CD4-positive, CD25-positive, alpha-beta regulatory T cell (primary cell): ENCODE results near the gene ADSS1. TPM values are rescaled to one million over a fixed set of nuclear protein-coding genes. Genes with fewer than 3 reads are reported as not detected.

Experiments used
- ATAC-seq, 2 donors: fragments of 150-1000 bp; cut with Tn5 transposase; one replicate each; pipeline ENCODE4 v1.10.0; 2021; ENCODE audit warnings: low read depth in 2 of 2, moderate number of reproducible peaks in 2 of 2, moderate library complexity in 1 of 2
- DNase-seq, 3 donors: peaks; one replicate each; pipeline versions ENCODE4 v3.0.0 to v3.0.0-alpha.2; 2012 to 2022; ENCODE audit warnings: mixed read lengths in 1 of 3
- H3K27ac ChIP-seq: one replicate; pipeline ENCODE4 v1.7.0; 2013; ENCODE audit warnings: mild to moderate bottlenecking, low read length; ENCODE audit not compliant: insufficient read depth, poor library complexity, severe bottlenecking
- H3K27me3 ChIP-seq: one replicate; pipeline ENCODE4 v1.7.0; 2013; ENCODE audit warnings: low read length; ENCODE audit not compliant: control insufficient read depth, insufficient read depth
- H3K36me3 ChIP-seq: one replicate; pipeline ENCODE4 v1.7.0; 2013; ENCODE audit warnings: mild to moderate bottlenecking, low read length, moderate library complexity; ENCODE audit not compliant: control insufficient read depth, insufficient read depth
- H3K4me1 ChIP-seq: 2 replicates; pipeline ENCODE4 v1.7.0; 2013; ENCODE audit warnings: mild to moderate bottlenecking, low read length; ENCODE audit not compliant: insufficient read depth, control insufficient read depth, poor library complexity, severe bottlenecking
- H3K4me3 ChIP-seq: one replicate; pipeline ENCODE4 v1.7.0; 2013; ENCODE audit warnings: low read depth, mild to moderate bottlenecking, low read length, moderate library complexity
- H3K9me3 ChIP-seq, 2 experiments: 1 replicate in 1 of 2; 2 replicates in 1 of 2; pipeline ENCODE4 v1.7.0; 2013; ENCODE audit warnings: low read length in 2 of 2, mild to moderate bottlenecking in 1 of 2, moderate library complexity in 1 of 2; ENCODE audit not compliant: control insufficient read depth in 2 of 2
- H3K27ac Mint-ChIP-seq, 3 donors: one replicate each; pipeline ENCODE4 v1.8.0; 2020 to 2022; ENCODE audit warnings: mild to moderate bottlenecking in 3 of 3, mixed read lengths in 3 of 3, moderate library complexity in 2 of 3
- H3K27me3 Mint-ChIP-seq: one replicate; pipeline ENCODE4 v1.8.0; 2022; ENCODE audit warnings: mild to moderate bottlenecking, mixed read lengths
- H3K36me3 Mint-ChIP-seq: one replicate; pipeline ENCODE4 v1.8.0; 2020; ENCODE audit warnings: mixed read lengths
- H3K4me1 Mint-ChIP-seq, 4 donors: one replicate each; pipeline ENCODE4 v1.8.0; 2020 to 2022; ENCODE audit warnings: mixed read lengths in 4 of 4, mild to moderate bottlenecking in 1 of 4
- H3K4me3 Mint-ChIP-seq, 4 donors: one replicate each; pipeline ENCODE4 v1.8.0; 2020 to 2022; ENCODE audit warnings: mild to moderate bottlenecking in 4 of 4, mixed read lengths in 4 of 4, moderate library complexity in 3 of 4
- H3K9me3 Mint-ChIP-seq, 7 donors: one replicate each; pipeline ENCODE4 v1.8.0; 2020 to 2022; ENCODE audit warnings: mixed read lengths in 7 of 7, mild to moderate bottlenecking in 3 of 7, moderate library complexity in 2 of 7
- polyA plus RNA-seq, 4 donors: library from polyadenylated mRNA; unstranded; fragments of 300-500 nt; fragmentation: Illumina TruSeq; gene quantifications; one replicate each; pipeline ENCODE4 v1.2.3, GENCODE V29; 2021
- total RNA-seq: library from RNA; stranded (reverse); gene quantifications from one replicate; pipeline ENCODE4 v1.2.3, GENCODE V29; 2022

Gene ADSS1
- total and polyA plus RNA-seq, 5 donors from 2014 or later = 0.10 to 1.9 (median 1.4) TPM

- Histone ChIP-seq H3K36me3 (no peaks in the 10 kb centered on the region), H3K4me3 (no peak overlapping the region), H3K4me1 (peaks cover 66% of the 10 kb centered on the region), H3K27ac (peak overlapping the region; percentile 79), H3K9me3 (no peaks in the 10 kb centered on the region), H3K27me3 (no peaks in the 10 kb centered on the region)
- H3K4me1 Mint-ChIP-seq = peaks cover 0 to 72% (median 17%) of the 10 kb centered on the region in 4 donors
- H3K27ac Mint-ChIP-seq = peak overlapping the region; percentile 81 to 99 (median 96)
- no peak for ATAC-seq
- no peaks in the 10 kb centered on the region for H3K36me3 Mint-ChIP-seq
- DNase-seq = no peak
- H3K27me3 Mint-ChIP-seq = no peaks in the 10 kb centered on the region
- H3K9me3 Mint-ChIP-seq = no peaks in the 10 kb centered on the region
- H3K4me3 Mint-ChIP-seq = peak overlapping the region; percentile 32 to 82 (median 62)
These were observed 29.5 kb upstream of the ADSS1 start for GRCh38 chr14:104694475-104694950.

- no peak overlapping the region for H3K4me3 ChIP-seq
- H3K27ac Mint-ChIP-seq = peak overlapping the region; percentile 81 to 99 (median 96)
These were observed 28.9 kb upstream of the ADSS1 start for GRCh38 chr14:104694991-104695659.

GRCh38 chr14:104695660-104696000 is 28.4 kb upstream of the ADSS1 start:
- DNase-seq (no peak), ATAC-seq (no peak)
- H3K4me3 Mint-ChIP-seq = peak overlapping the region; percentile 63 to 82 (median 72)
- no peaks in the 10 kb centered on the region for H3K27me3 Mint-ChIP-seq
- peak overlapping the region; percentile 79 for H3K27ac ChIP-seq
- peaks cover 58% of the 10 kb centered on the region for H3K4me1 ChIP-seq
- H3K36me3 ChIP-seq = no peaks in the 10 kb centered on the region
- H3K27ac Mint-ChIP-seq = peak overlapping the region; percentile 81 to 99 (median 96)
- H3K9me3 Mint-ChIP-seq = no peaks in the 10 kb centered on the region
- no peaks in the 10 kb centered on the region for H3K36me3 Mint-ChIP-seq
- no peak overlapping the region for H3K4me3 ChIP-seq
- H3K4me1 Mint-ChIP-seq = peaks cover 0 to 70% (median 17%) of the 10 kb centered on the region in 4 donors
- H3K27me3 ChIP-seq = no peaks in the 10 kb centered on the region
- no peaks in the 10 kb centered on the region for H3K9me3 ChIP-seq

More at GRCh38 chr14:104694991-104695659, 28.9 kb upstream of the ADSS1 start:
- Mint-ChIP-seq H3K4me3 (peak overlapping the region; percentile 63 to 82 (median 72)), H3K9me3 (no peaks in the 10 kb centered on the region), H3K27me3 (no peaks in the 10 kb centered on the region), H3K4me1 (peaks cover 0 to 72% (median 17%) of the 10 kb centered on the region in 4 donors), H3K36me3 (no peaks in the 10 kb centered on the region)
- Histone ChIP-seq H3K27me3 (no peaks in the 10 kb centered on the region), H3K27ac (peak overlapping the region; percentile 79), H3K36me3 (no peaks in the 10 kb centered on the region), H3K9me3 (no peaks in the 10 kb centered on the region), H3K4me1 (peaks cover 63% of the 10 kb centered on the region)
- ATAC-seq (peak; percentile 72 to 77), DNase-seq (peak; percentile 25 to 89 (median 40))

GRCh38 chr14:104696671-104697316 is 27.2 kb upstream of the ADSS1 start:
- no peaks in the 10 kb centered on the region for H3K36me3 ChIP-seq
- Mint-ChIP-seq H3K9me3 (no peaks in the 10 kb centered on the region), H3K4me1 (peaks cover 0 to 59% (median 15%) of the 10 kb centered on the region in 4 donors), H3K27me3 (no peaks in the 10 kb centered on the region), H3K4me3 (no peak overlapping the region), H3K27ac (peak overlapping the region in 2 of 3 donors; percentile 96 to 99), H3K36me3 (no peaks in the 10 kb centered on the region)
- H3K27me3 ChIP-seq = no peaks in the 10 kb centered on the region
- peak overlapping the region; percentile 14 for H3K27ac ChIP-seq
- DNase-seq (no peak), ATAC-seq (no peak)
- peaks cover 47% of the 10 kb centered on the region for H3K4me1 ChIP-seq
- no peak overlapping the region for H3K4me3 ChIP-seq
- no peaks in the 10 kb centered on the region for H3K9me3 ChIP-seq

GRCh38 chr14:104697317-104697703 is 26.7 kb upstream of the ADSS1 start:
- H3K36me3 Mint-ChIP-seq = peaks cover 4% of the 10 kb centered on the region
- Histone ChIP-seq H3K27me3 (no peaks in the 10 kb centered on the region), H3K36me3 (no peaks in the 10 kb centered on the region), H3K27ac (peak overlapping the region; percentile 14), H3K9me3 (no peaks in the 10 kb centered on the region), H3K4me1 (peaks cover 42% of the 10 kb centered on the region), H3K4me3 (no peak overlapping the region)
- H3K4me3 Mint-ChIP-seq = no peak overlapping the region
- H3K9me3 Mint-ChIP-seq = no peaks in the 10 kb centered on the region
- no peaks in the 10 kb centered on the region for H3K27me3 Mint-ChIP-seq
- DNase-seq (no peak), ATAC-seq (no peak)
- peak overlapping the region in 1 of 3 donors; percentile 74 for H3K27ac Mint-ChIP-seq
- peaks cover 0 to 55% (median 15%) of the 10 kb centered on the region in 4 donors for H3K4me1 Mint-ChIP-seq

GRCh38 chr14:104697892-104698583 is 26.0 kb upstream of the ADSS1 start:
- Histone ChIP-seq H3K27me3 (no peaks in the 10 kb centered on the region), H3K4me3 (no peak overlapping the region), H3K9me3 (no peaks in the 10 kb centered on the region), H3K36me3 (peaks cover 4% of the 10 kb centered on the region), H3K4me1 (peaks cover 34% of the 10 kb centered on the region), H3K27ac (no peak overlapping the region)
- Mint-ChIP-seq H3K27me3 (no peaks in the 10 kb centered on the region), H3K27ac (peak overlapping the region in 2 of 3 donors; percentile 34 to 82), H3K4me3 (no peak overlapping the region), H3K4me1 (peaks cover 0 to 51% (median 15%) of the 10 kb centered on the region in 4 donors), H3K36me3 (peaks cover 4% of the 10 kb centered on the region), H3K9me3 (no peaks in the 10 kb centered on the region)
- ATAC-seq = no peak
- DNase-seq = no peak

- H3K9me3 ChIP-seq = no peaks in the 10 kb centered on the region
- peaks cover 0 to 44% (median 15%) of the 10 kb centered on the region in 4 donors for H3K4me1 Mint-ChIP-seq
- no peak for ATAC-seq
- no peak overlapping the region for H3K4me3 Mint-ChIP-seq
- no peak overlapping the region for H3K27ac ChIP-seq
- peak overlapping the region; percentile 34 to 82 (median 38) for H3K27ac Mint-ChIP-seq
- peaks cover 26% of the 10 kb centered on the region for H3K4me1 ChIP-seq
- no peak overlapping the region for H3K4me3 ChIP-seq
- H3K27me3 Mint-ChIP-seq = no peaks in the 10 kb centered on the region
- no peaks in the 10 kb centered on the region for H3K9me3 Mint-ChIP-seq
- peaks cover 4% of the 10 kb centered on the region for H3K36me3 ChIP-seq
- H3K27me3 ChIP-seq = no peaks in the 10 kb centered on the region
- H3K36me3 Mint-ChIP-seq = peaks cover 4% of the 10 kb centered on the region
- DNase-seq = no peak
These were observed 25.2 kb upstream of the ADSS1 start for GRCh38 chr14:104698688-104699425.
